ENCODE measurements around the gene POLG. TPM values are rescaled to one million over a fixed set of nuclear protein-coding genes. Genes with fewer than 3 reads are reported as not detected.

POLG gene
- total and polyA plus RNA-seq, 2 of the 4 experiments (the other 2 are of a cell fraction): 19.9 to 30.6 TPM

- TF ChIP-seq RFX5 (IDR thresholded peaks at IDR 0.05; ENCODE audit: low read depth, low read length) (no peak), MAFK (IDR thresholded peaks at IDR 0.05; ENCODE audit: low read depth, low read length) (0 out of 2 replicates have a peak, but pooled peaks have one; percentile 12), NFE2L2 (IDR thresholded peaks at IDR 0.05; ENCODE audit: low read depth, low read length) (no peak), FOS (IDR thresholded peaks at IDR 0.05; ENCODE audit: low read depth, low read length) (no peak), RAD21 (IDR thresholded peaks at IDR 0.05; ENCODE audit: low read length) (no peak)
- Histone ChIP-seq H2AK5ac (ENCODE audit: low read depth, low read length) (no peak overlapping the region), H3K23ac (ENCODE audit: low read depth, low read length) (no peak overlapping the region), H4K5ac (ENCODE audit: low read depth, low read length) (no peak overlapping the region), H2BK120ac (ENCODE audit: low read depth, low read length) (no peak overlapping the region), H3K9me1 (ENCODE audit: insufficient read depth, low read length) (no peaks in the 10 kb centered on the region), H2BK20ac (ENCODE audit: low read depth, low read length) (no peak overlapping the region), H2BK5ac (ENCODE audit: low read depth, low read length, poor library complexity, severe bottlenecking) (no peak overlapping the region), H3K27me3 (ENCODE audit: control insufficient read depth, insufficient read depth, low read length) (peaks cover 60% of the 10 kb centered on the region), H4K91ac (ENCODE audit: insufficient read depth, low read depth, low read length) (no peak overlapping the region), H3K4me3 (ENCODE audit: insufficient read depth, low read depth, low read length) (no peak overlapping the region), H3K27ac (ENCODE audit: insufficient read depth, low read length) (no peak overlapping the region), H3K9me3 (ENCODE audit: control insufficient read depth, insufficient read depth, low read length) (no peaks in the 10 kb centered on the region), H4K8ac (ENCODE audit: low read depth in 2 of 2, low read length in 2 of 2) (no peak overlapping the region), H3K4me2 (ENCODE audit: low read depth, low read length) (no peak overlapping the region), H3K9ac (ENCODE audit: low read depth, low read length) (no peak overlapping the region), H3K36me3 (ENCODE audit: control insufficient read depth, insufficient read depth, low read length) (no peaks in the 10 kb centered on the region), H4K20me1 (ENCODE audit: insufficient read depth, low read length) (no peaks in the 10 kb centered on the region), H2BK15ac (ENCODE audit: low read depth, low read length) (no peak overlapping the region), H2AFZ (replicated peaks; ENCODE audit: low read length, poor library complexity) (no peak overlapping the region), H3K4ac (ENCODE audit: low read depth, low read length) (no peak overlapping the region), H3K56ac (ENCODE audit: extremely low read depth, insufficient read depth, low read length) (no peak overlapping the region), H3K79me1 (ENCODE audit: low read depth in 1 of 2, low read length in 2 of 2) (no peaks in the 10 kb centered on the region), H2AK9ac (replicated peaks; ENCODE audit: low read depth, low read length, poor library complexity) (no peak overlapping the region), H3K14ac (replicated peaks; ENCODE audit: low read depth, low read length) (no peak overlapping the region), H3K18ac (ENCODE audit: low read depth, low read length) (no peak overlapping the region), H3K4me1 (ENCODE audit: control insufficient read depth, insufficient read depth, low read length) (no peaks in the 10 kb centered on the region)
- no TSS peak for BruUV-seq (replicated peaks)
- CTCF ChIA-PET: interaction anchor here (1.1 kb wide), 1 partner anchor 14 kb away, joined by 3 read pairs; no protein-coding TSS in a partner anchor
- in situ Hi-C loops (cut with MboI; ENCODE audit: low sequenced_read_pairs): no loop called here
- intact Hi-C loops (cut with micrococcal nuclease): no loop called here
- DNase-seq: no peak
- dilution Hi-C loops (cut with HindIII; ENCODE audit: low sequenced_read_pairs, unreplicated experiment): no loop called here
- WGBS, 2 experiments (ENCODE audit: extremely low coverage in 2 of 2, insufficient read length in 1 of 2): no CpG with 5 or more reads among the region's 4 CpGs
- no peak for ATAC-seq (ENCODE audit: low read depth)
- POLR2A ChIA-PET (ENCODE audit: unreplicated experiment): no interaction called here
Measured at GRCh38 chr15:89345248-89345647, 10.6 kb upstream of the POLG start.

Data from IMR-90 (cell line).